ENCODE data around the gene SNX32. TPM values are rescaled to one million over a fixed set of nuclear protein-coding genes. Genes with fewer than 3 reads are reported as not detected.

SNX32 gene
- total and polyA plus RNA-seq, 9 of the 15 experiments (the other 6 are each of a cell fraction or from before 2014, with no cell fraction given) = 0.03 TPM; not detected in 7

DNA sequence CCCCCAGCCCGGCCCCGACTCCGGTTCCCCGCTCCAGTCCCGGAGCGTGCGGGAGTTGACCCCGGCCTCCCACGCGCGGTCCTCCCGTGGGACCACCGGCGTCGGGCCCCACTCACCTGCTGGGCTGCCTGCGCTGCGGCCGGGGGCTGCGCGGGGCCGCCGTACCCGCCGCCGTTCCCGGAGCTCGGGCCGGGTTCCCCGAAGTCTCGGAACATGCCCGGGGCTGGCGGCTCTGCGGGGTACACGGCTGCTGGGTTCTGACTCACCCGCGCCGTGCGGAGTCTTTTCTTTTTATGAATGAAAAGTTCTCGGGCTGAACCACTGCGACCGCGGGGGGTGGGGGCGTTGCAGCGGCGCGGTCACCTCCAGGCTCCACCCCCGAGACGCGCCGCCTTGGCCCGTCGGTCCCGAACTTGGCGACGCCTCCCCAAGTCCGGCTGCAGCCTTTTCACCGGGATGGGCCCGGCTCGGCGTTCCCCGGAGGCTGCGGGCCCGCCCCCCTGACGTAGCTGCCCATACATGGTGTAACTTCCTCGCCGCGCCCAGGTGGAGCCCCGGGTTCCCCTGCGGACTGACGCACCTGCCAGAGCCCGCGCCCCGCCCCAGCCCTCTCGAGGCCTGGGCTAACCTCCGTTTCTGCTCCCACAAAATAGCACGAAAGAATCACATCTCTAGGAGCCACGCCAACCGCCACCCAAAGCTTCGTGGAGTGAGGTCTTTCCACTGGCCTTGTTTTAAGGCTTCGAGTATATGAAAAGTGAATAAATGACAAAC, 66.5 kb downstream of the SNX32 start, which contains the start of gene FOSL1 (continued):
- TF ChIP-seq, protein P1, sequence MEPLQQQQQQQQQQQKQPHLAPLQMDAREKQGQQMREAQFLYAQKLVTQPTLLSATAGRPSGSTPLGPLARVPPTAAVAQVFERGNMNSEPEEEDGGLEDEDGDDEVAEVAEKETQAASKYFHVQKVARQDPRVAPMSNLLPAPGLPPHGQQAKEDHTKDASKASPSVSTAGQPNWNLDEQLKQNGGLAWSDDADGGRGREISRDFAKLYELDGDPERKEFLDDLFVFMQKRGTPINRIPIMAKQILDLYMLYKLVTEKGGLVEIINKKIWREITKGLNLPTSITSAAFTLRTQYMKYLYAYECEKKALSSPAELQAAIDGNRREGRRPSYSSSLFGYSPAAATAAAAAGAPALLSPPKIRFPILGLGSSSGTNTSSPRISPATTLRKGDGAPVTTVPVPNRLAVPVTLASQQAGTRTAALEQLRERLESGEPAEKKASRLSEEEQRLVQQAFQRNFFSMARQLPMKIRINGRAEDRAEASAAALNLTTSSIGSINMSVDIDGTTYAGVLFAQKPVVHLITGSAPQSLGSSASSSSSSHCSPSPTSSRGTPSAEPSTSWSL (CRISPR knock-in tag; IDR thresholded peaks at IDR 0.05; ENCODE audit: borderline replicate concordance) = no peak
- TF ChIP-seq ZFP36 (IDR thresholded peaks at IDR 0.05; ENCODE audit: low read depth, low read length, partially characterized antibody) (peak; percentile 67), ZNF445 (CRISPR knock-in tag; IDR thresholded peaks at IDR 0.05; ENCODE audit: low read depth) (no peak), MBD2 (IDR thresholded peaks at IDR 0.05; ENCODE audit: borderline replicate concordance, low read depth) (peak; percentile 82; the same call in 1 of the 2 replicates), NCOA4 (IDR thresholded peaks at IDR 0.05; ENCODE audit: partially characterized antibody) (no peak), KAT7 (CRISPR knock-in tag; IDR thresholded peaks at IDR 0.05; ENCODE audit: borderline replicate concordance) (peak; percentile 82; the same call in 1 of the 2 replicates), SAFB (IDR thresholded peaks at IDR 0.05; ENCODE audit: borderline replicate concordance, low read depth, low read length) (peak; percentile 91), BRCA1 (IDR thresholded peaks at IDR 0.05) (no peak), BRCA1 (CRISPR knock-in tag; IDR thresholded peaks at IDR 0.05) (no peak), KLF13 (tag; IDR thresholded peaks at IDR 0.05; ENCODE audit: borderline replicate concordance, low read depth) (peak; percentile 86; the same call in 1 of the 2 replicates), ZNF764 (CRISPR knock-in tag; IDR thresholded peaks at IDR 0.05; ENCODE audit: low read depth) (no peak), NFIC (IDR thresholded peaks at IDR 0.05) (peak; percentile 43; the same call in 1 of the 2 replicates), TRIM28 (IDR thresholded peaks at IDR 0.05) (no peak), MEIS2 (IDR thresholded peaks at IDR 0.05; ENCODE audit: partially characterized antibody) (no peak), ZNF165 (CRISPR knock-in tag; IDR thresholded peaks at IDR 0.05; ENCODE audit: borderline replicate concordance) (no peak), ZC3H4 (CRISPR knock-in tag; IDR thresholded peaks at IDR 0.05; ENCODE audit: borderline replicate concordance) (no peak), CCAR2 (IDR thresholded peaks at IDR 0.05; ENCODE audit: low read depth, low read length) (no peak), POU5F1 (IDR thresholded peaks at IDR 0.05; ENCODE audit: borderline replicate concordance, low read depth, low read length, partially characterized antibody) (no peak)
- TF ChIP-seq, protein P2, sequence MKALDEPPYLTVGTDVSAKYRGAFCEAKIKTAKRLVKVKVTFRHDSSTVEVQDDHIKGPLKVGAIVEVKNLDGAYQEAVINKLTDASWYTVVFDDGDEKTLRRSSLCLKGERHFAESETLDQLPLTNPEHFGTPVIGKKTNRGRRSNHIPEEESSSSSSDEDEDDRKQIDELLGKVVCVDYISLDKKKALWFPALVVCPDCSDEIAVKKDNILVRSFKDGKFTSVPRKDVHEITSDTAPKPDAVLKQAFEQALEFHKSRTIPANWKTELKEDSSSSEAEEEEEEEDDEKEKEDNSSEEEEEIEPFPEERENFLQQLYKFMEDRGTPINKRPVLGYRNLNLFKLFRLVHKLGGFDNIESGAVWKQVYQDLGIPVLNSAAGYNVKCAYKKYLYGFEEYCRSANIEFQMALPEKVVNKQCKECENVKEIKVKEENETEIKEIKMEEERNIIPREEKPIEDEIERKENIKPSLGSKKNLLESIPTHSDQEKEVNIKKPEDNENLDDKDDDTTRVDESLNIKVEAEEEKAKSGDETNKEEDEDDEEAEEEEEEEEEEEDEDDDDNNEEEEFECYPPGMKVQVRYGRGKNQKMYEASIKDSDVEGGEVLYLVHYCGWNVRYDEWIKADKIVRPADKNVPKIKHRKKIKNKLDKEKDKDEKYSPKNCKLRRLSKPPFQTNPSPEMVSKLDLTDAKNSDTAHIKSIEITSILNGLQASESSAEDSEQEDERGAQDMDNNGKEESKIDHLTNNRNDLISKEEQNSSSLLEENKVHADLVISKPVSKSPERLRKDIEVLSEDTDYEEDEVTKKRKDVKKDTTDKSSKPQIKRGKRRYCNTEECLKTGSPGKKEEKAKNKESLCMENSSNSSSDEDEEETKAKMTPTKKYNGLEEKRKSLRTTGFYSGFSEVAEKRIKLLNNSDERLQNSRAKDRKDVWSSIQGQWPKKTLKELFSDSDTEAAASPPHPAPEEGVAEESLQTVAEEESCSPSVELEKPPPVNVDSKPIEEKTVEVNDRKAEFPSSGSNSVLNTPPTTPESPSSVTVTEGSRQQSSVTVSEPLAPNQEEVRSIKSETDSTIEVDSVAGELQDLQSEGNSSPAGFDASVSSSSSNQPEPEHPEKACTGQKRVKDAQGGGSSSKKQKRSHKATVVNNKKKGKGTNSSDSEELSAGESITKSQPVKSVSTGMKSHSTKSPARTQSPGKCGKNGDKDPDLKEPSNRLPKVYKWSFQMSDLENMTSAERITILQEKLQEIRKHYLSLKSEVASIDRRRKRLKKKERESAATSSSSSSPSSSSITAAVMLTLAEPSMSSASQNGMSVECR (CRISPR knock-in tag; IDR thresholded peaks at IDR 0.05) = no peak; the same call in 1 of the 2 replicates
- TF ChIP-seq, protein P3, sequence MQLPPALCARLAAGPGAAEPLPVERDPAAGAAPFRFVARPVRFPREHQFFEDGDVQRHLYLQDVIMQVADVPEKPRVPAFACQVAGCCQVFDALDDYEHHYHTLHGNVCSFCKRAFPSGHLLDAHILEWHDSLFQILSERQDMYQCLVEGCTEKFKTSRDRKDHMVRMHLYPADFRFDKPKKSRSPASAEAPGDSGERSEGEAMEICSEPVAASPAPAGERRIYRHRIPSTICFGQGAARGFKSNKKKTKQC (CRISPR knock-in tag; IDR thresholded peaks at IDR 0.05) = peak; percentile 53
- TF ChIP-seq, protein P4, sequence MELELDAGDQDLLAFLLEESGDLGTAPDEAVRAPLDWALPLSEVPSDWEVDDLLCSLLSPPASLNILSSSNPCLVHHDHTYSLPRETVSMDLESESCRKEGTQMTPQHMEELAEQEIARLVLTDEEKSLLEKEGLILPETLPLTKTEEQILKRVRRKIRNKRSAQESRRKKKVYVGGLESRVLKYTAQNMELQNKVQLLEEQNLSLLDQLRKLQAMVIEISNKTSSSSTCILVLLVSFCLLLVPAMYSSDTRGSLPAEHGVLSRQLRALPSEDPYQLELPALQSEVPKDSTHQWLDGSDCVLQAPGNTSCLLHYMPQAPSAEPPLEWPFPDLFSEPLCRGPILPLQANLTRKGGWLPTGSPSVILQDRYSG (tag; conservative IDR thresholded peaks at IDR 0.05; ENCODE audit: low read depth) = no peak
